Astrocyte of the cerebellum (primary cell): ENCODE results near the gene SLC17A5.
"Not testable (repeated sequence)": the region's sequence is repeated elsewhere in the genome, so short reads cannot be mapped to it uniquely, and the experiment has no call there.

ENCODE experiments used
- DNase-seq: peaks from one replicate; pipeline ENCODE4 v3.0.0-alpha.2; 2011; ENCODE audit warnings: low read depth
- H3K4me3 ChIP-seq: 2 replicates; pipeline ENCODE4 v1.5.1; 2011; ENCODE audit warnings: mild to moderate bottlenecking, low read depth, low read length, moderate library complexity
- in situ Hi-C: cut with HindIII; loops from 2 replicates; pipeline ENCODE4 v1.10.0; 2017; ENCODE audit warnings: low sequenced_read_pairs
- TF ChIP-seq, protein P1 (sequence below): IDR thresholded peaks from 2 replicates; pipeline ENCODE4 v1.5.1; 2012; ENCODE audit warnings: low read length, low read depth, moderate library complexity, mild to moderate bottlenecking; ENCODE audit errors: missing control alignments

Gene SLC17A5

DNA sequence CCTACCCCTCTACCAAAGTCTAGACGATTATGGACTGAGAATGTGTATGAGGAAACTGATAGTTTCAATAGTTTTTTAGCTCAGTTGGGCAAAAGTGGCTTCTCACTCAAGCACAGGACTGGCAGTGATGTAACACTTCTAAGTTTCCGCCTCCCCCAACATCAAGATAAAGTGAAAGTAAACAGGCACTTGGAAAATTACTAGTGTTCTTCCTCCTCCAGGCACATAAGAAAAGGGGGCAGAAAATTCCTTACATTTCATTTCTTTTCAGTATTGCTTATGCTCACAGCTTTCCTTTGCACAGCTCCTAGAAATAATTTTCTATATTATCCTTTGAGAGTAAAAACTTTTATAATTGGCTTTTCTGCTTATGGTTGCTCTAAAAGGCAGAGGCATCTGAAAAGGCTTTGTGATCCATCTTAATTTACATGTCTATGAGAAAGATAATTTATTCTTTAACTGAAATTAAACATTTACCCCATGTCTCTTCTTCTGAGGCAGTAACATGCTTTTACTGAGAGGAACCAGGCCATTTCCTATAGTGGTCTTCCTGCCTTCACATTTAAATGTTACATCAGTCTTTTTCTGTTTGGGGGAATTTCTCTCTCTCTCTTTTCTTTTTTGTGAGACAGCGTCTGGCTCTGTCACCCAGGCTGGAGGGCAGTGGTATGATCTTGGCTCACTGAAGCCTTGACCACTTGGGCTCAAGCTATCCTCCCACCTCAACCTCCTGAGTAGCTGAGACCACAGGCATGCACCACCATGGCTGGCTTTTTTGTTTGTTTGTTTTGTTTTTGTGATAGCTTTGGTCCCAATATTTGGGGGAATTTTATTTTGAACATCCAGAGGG, 68.0 kb downstream of the SLC17A5 start:
- no peak for DNase-seq
- in situ Hi-C loops: no loop called here
- TF ChIP-seq, protein P1, sequence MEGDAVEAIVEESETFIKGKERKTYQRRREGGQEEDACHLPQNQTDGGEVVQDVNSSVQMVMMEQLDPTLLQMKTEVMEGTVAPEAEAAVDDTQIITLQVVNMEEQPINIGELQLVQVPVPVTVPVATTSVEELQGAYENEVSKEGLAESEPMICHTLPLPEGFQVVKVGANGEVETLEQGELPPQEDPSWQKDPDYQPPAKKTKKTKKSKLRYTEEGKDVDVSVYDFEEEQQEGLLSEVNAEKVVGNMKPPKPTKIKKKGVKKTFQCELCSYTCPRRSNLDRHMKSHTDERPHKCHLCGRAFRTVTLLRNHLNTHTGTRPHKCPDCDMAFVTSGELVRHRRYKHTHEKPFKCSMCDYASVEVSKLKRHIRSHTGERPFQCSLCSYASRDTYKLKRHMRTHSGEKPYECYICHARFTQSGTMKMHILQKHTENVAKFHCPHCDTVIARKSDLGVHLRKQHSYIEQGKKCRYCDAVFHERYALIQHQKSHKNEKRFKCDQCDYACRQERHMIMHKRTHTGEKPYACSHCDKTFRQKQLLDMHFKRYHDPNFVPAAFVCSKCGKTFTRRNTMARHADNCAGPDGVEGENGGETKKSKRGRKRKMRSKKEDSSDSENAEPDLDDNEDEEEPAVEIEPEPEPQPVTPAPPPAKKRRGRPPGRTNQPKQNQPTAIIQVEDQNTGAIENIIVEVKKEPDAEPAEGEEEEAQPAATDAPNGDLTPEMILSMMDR: no peak
- peak overlapping the region; percentile 3 for H3K4me3 ChIP-seq

DNA sequence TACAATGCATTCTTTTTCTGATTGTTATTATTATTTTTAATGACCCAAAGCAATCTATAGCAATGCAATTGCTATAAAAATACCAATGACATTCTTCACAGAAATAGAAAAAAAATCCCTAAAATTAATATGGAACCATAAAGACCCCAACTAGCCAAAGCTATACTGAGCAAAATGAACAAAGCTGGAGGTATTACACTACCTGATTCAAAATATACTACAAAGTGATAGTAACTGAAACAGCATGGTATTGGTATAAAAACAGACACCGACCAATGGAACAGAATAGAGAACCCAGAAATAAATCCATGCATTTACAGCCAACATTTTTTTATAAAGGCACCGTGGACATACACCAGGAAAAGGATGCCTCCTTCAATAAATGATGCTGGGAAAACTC, 72.5 kb downstream of the SLC17A5 start:
- in situ Hi-C loops: no loop called here
- H3K4me3 ChIP-seq: peak overlapping the region; percentile 17
- no peak for DNase-seq
- TF ChIP-seq, protein P1: no peak

DNA sequence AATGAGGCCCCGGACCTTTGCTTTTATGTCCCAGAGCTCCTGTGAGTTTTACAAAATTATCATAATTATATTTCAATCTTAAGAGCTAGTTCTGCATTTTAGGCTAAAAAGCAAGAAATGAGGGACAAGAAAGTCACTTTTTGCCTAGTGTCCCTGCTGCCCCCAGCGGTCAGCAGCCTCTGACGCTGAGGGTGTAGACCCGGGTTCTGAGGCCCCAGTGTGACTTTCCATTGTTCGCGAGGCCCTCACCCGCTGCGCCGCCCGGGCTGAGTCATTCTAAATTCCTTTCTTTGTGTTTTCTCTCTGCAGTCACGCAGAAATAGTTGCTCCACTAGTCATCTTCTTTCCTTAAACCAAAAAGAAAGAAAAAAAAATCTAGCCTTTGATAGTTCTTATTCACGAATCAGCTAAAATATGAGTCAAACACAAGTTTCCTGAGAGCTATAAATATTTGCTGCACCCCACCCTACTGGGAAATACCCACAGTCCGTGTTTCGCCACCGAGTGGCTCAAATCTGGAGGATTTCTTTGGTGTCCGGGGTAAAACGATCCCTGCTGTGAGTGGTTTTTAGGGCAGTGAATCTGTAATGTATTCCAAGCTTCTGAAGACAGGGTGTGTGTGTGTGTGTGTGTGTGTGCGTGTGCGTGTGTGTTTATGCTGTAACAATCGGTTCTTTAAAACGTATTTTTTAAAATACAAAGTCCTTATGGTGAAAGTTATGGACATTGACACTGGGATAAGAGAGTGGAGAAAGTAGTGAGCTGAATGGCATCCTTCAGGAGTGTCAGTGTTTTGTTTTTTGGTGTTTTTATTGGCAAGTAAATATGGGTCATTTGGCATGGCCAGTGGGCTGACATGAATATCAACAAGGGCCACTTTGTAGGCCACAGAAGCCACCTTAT, 73.3 kb downstream of the SLC17A5 start:
- in situ Hi-C loops: no loop called here
- DNase-seq: peak; percentile 97
- TF ChIP-seq, protein P1: peak; percentile 57
- peak overlapping the region; percentile 17 for H3K4me3 ChIP-seq

DNA sequence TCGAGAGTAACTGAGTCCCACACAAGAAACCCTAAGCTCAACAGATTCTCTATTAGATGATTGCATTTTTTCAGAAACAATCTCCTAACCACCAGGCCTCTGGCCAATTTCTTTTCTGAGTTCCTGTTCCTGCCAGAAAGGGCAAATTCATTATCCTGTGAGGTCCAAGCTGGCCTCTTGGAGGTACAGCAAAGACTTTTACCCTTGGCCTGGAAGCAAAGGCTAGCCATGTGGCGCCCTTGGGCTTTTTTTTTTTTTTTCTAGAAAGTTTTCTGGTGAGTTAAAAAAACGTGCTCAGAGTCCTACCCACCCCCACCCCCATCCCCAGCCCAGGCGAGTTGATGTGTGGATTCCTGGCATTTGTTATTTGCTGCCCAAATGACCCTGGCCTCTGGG, 73.9 kb downstream of the SLC17A5 start:
- DNase-seq: peak; percentile 93
- H3K4me3 ChIP-seq: no peak overlapping the region
- TF ChIP-seq, protein P1: no peak
- in situ Hi-C loops: no loop called here

DNA sequence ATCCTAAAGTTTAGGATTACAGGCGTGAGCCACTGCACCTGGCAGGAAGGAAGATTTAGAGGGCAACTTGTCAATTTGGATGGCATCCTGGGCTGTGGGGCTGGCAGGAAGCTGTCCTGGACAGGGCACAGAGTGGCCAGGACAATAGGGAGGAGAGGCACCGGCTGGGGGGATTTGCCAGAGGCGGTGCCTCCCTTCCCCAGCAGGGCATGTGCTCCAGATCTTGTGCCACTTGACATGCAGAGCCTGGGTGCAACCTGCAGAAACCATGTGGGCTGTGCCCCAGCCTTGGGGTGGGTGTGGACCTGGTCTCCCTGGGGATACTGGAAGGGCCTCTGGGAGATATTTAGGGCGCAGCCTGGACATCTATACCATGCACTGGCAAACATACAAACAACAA, 74.4 kb downstream of the SLC17A5 start:
- TF ChIP-seq, protein P1: no peak
- in situ Hi-C loops: no loop called here
- DNase-seq: no peak
- no peak overlapping the region for H3K4me3 ChIP-seq

DNA sequence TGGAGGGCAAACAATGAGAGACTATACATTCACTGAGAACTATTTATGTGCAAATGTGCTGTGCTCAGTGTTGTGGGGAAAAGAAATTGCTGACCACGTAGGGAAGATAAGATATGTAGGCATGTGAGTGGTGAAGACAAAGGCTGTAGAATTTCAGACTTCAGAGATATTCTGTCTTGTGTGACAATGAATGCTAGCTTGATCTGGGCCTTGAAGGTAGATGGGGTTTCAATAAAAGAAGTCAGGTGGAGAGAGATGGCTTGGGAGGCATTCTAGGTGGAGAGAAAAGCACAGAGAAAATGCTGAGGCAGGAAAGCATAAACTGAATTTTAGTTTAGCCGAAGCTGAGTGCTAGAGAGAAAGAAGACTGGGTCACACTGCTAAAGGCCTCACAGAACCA, 76.1 kb downstream of the SLC17A5 start:
- TF ChIP-seq, protein P1: no peak

DNA sequence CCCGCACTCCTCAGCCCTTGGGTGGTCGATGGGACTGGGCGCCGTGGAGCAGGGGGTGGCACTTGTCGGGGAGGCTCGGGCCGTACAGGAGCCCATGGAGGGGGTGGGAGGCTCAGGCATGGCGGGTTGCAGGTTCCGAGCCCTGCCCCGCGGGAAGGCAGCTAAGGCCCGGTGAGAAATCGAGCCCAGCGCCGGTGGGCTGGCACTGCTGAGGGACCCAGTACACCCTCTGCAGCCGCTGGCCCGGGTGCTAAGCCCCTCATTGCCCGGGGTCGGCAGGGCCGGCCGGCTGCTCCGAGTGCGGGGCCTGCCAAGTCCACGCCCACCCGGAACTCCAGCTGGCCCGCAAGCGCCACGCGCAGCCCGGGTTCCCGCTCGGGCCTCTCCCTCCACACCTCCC, 81.3 kb downstream of the SLC17A5 start:
- H3K4me3 ChIP-seq, DNase-seq: not testable (repeated sequence)
- in situ Hi-C loops: loop anchor here (5.0 kb wide), 1 partner anchor 55 kb away; no protein-coding TSS in a partner anchor

More for the DNA sequence above, 76.1 kb downstream of the SLC17A5 start:
- in situ Hi-C loops: no loop called here
- no peak overlapping the region for H3K4me3 ChIP-seq
- DNase-seq: no peak

DNA sequence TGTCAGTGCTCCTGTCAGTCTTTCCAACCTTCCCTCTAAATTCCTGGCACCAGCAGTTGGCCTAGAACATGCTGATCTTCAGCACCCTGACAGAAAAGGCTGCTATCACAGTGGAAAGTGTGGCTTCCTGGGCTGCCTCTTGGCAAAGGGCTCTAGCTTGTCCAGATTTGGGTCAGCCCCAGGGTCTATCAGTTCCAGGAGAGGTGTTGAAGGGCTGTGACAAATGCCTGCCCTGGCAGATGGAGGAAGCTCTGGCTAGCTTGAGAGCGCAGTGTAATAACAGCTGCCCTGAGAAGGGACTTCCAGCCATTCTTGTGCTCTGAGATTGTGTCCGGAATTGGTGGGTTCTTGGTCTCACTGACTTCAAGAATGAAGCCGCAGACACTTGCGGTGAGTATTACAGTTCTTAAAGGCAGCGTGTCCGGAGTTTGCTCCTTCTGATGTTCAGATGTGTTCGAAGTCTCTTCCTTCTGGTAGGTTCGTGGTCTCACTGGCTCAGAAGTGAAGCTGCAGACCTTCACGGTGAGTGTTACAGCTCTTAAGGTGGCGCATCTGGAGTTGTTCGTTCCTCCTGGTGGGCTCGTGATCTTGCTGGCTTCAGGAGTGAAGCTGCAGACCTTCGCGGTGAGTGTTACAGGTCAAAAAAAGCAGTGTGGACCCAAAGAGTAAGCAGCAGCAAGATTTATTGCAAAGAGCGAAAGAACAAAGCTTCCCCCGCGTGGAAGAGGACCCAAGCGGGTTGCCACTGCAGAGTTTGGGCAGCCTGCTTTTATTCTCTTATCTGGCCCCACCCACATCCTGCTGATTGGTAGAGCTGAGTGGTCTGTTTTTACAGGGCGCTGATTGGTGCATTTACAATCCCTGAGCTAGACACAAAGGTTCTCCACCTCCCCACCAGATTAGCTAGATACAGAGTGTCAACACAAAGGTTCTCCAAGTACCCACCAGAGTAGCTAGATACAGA, 82.3 kb downstream of the SLC17A5 start:
- not testable (repeated sequence) for DNase-seq
- in situ Hi-C loops: loop anchor here (5.0 kb wide), 1 partner anchor 54 kb away; no protein-coding TSS in a partner anchor

More for the DNA sequence above, 82.3 kb downstream of the SLC17A5 start:
- H3K4me3 ChIP-seq: not testable (repeated sequence)
